Lower leg skin (tissue), 3 donors: ENCODE results near the gene DDX27.

ENCODE experiments used
- POLR2A ChIP-seq, 2 donors: fragments of 450-650 bp; IDR thresholded peaks; one replicate each; pipeline ENCODE4 v1.6.1; 2016 to 2017; ENCODE audit warnings: antibody characterized with exemption in 2 of 2, mild to moderate bottlenecking in 1 of 2, moderate library complexity in 1 of 2
- TF ChIP-seq, protein P1 (sequence below), 3 donors: fragments of 450-650 bp; IDR thresholded peaks; one replicate each; pipeline ENCODE4 v1.5.1; 2016; ENCODE audit warnings: antibody characterized with exemption in 3 of 3, mild to moderate bottlenecking in 3 of 3, moderate library complexity in 2 of 3

DNA sequence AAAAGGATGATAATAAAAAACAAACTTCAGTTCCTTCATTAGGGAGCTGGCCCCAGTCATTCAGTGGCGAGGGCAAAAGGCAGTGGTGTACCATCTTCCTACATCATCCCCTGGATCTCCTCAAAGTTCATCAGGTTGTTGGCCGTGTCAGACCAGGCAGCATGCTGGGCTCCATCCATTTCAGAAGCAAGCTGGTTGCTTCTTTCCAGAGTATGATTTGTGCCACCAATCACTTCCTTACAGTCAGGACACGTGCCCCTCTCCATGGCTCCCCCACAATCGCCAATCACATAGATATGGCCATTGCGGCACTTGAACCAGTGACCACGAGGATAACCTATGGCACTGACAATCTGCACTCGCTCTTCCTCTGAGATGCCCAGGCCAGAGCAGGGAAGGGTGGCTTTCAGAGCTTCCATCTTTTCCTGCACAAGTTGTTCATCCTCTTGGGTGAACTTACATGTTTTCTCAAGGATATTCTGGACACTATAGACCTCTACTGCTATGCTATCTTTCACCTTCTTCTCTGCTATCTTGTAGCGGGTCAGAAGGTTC is 28.0 kb downstream of the DDX27 start:
- TF ChIP-seq, protein P1, sequence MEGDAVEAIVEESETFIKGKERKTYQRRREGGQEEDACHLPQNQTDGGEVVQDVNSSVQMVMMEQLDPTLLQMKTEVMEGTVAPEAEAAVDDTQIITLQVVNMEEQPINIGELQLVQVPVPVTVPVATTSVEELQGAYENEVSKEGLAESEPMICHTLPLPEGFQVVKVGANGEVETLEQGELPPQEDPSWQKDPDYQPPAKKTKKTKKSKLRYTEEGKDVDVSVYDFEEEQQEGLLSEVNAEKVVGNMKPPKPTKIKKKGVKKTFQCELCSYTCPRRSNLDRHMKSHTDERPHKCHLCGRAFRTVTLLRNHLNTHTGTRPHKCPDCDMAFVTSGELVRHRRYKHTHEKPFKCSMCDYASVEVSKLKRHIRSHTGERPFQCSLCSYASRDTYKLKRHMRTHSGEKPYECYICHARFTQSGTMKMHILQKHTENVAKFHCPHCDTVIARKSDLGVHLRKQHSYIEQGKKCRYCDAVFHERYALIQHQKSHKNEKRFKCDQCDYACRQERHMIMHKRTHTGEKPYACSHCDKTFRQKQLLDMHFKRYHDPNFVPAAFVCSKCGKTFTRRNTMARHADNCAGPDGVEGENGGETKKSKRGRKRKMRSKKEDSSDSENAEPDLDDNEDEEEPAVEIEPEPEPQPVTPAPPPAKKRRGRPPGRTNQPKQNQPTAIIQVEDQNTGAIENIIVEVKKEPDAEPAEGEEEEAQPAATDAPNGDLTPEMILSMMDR (IDR thresholded peaks at IDR 0.05), result no peak
- no peak for TF ChIP-seq POLR2A (IDR thresholded peaks at IDR 0.05)
